Keratinocyte (primary cell): ENCODE results near the gene CREB5. TPM values are rescaled to one million over a fixed set of nuclear protein-coding genes. Genes with fewer than 3 reads are reported as not detected.

ENCODE experiments used
- DNase-seq: peaks from one replicate; pipeline ENCODE4 v3.0.0-alpha.2; 2011; ENCODE audit warnings: low read depth, missing footprints, low spot score
- FAIRE-seq: peaks from 2 replicates; lab custom pipeline; 2011; peaks lifted over from hg19 to GRCh38; lab: Jason Lieb, UNC
- H2AFZ ChIP-seq: 2 replicates; pipeline ENCODE4 v1.6.0; 2012; ENCODE audit warnings: low read length, control low read depth, inconsistent platforms; ENCODE audit not compliant: control insufficient read depth
- H3K27ac ChIP-seq: 2 replicates; pipeline ENCODE4 v1.5.1; 2011; ENCODE audit warnings: low read length; ENCODE audit not compliant: control insufficient read depth, insufficient read depth
- H3K27me3 ChIP-seq: 3 replicates; pipeline ENCODE4 v1.6.0; 2011; ENCODE audit warnings: low read length; ENCODE audit not compliant: control insufficient read depth, insufficient read depth; ENCODE audit errors: extremely low read depth
- H3K36me3 ChIP-seq, 2 experiments: 2 replicates in 1 of 2; 3 replicates in 1 of 2; pipeline ENCODE4 v1.5.1; 2011; ENCODE audit warnings: low read length in 2 of 2, mild to moderate bottlenecking in 1 of 2; ENCODE audit not compliant: control insufficient read depth in 2 of 2, insufficient read depth in 2 of 2; ENCODE audit errors: extremely low read depth in 1 of 2
- H3K4me1 ChIP-seq: 3 replicates; pipeline ENCODE4 v1.5.1; 2011; ENCODE audit warnings: low read length; ENCODE audit not compliant: control insufficient read depth, insufficient read depth; ENCODE audit errors: extremely low read depth
- H3K4me2 ChIP-seq: 3 replicates; pipeline ENCODE4 v1.6.0; 2011; ENCODE audit warnings: low read depth, low read length; ENCODE audit not compliant: control insufficient read depth, insufficient read depth; ENCODE audit errors: extremely low read depth
- H3K4me3 ChIP-seq, 3 experiments: fragments of 200-600 bp in 1 of 3; sonication (generic) in 1 of 3; 2 replicates in 2 of 3; 3 replicates in 1 of 3; pipeline ENCODE4 v1.5.1; 2011 to 2016; ENCODE audit warnings: low read length in 3 of 3, mild to moderate bottlenecking in 3 of 3, control low read depth in 2 of 3, inconsistent platforms in 1 of 3, low read depth in 1 of 3, mixed read lengths in 1 of 3, mixed run types in 1 of 3, moderate library complexity in 1 of 3; ENCODE audit not compliant: control insufficient read depth in 2 of 3, insufficient read depth in 2 of 3; ENCODE audit errors: extremely low read depth in 1 of 3
- H3K79me2 ChIP-seq: 2 replicates; pipeline ENCODE4 v1.6.0; 2012; ENCODE audit warnings: low read length; ENCODE audit not compliant: control insufficient read depth, insufficient read depth
- H3K9ac ChIP-seq: 3 replicates; pipeline ENCODE4 v1.6.0; 2011; ENCODE audit warnings: low read length; ENCODE audit not compliant: control insufficient read depth, insufficient read depth; ENCODE audit errors: extremely low read depth
- H3K9me1 ChIP-seq: 3 replicates; pipeline ENCODE4 v1.6.0; 2011; ENCODE audit warnings: low read length; ENCODE audit not compliant: control insufficient read depth, insufficient read depth; ENCODE audit errors: extremely low read depth
- H3K9me3 ChIP-seq: 2 replicates; pipeline ENCODE4 v1.5.1; 2012; ENCODE audit warnings: low read depth, low read length; ENCODE audit not compliant: control insufficient read depth
- H4K20me1 ChIP-seq: 3 replicates; pipeline ENCODE4 v1.6.0; 2011; ENCODE audit warnings: low read length; ENCODE audit not compliant: control insufficient read depth, insufficient read depth; ENCODE audit errors: extremely low read depth
- CTCF ChIP-seq, 3 experiments: IDR thresholded peaks in 1 of 3; conservative IDR thresholded peaks in 1 of 3; optimal IDR thresholded peaks in 1 of 3; 2 replicates in 2 of 3; 3 replicates in 1 of 3; pipeline versions ENCODE3 to v1.5.1; 2011; ENCODE audit warnings: low read length in 3 of 3, mild to moderate bottlenecking in 3 of 3, moderate library complexity in 2 of 3, control low read depth in 1 of 3, inconsistent platforms in 1 of 3; ENCODE audit not compliant: insufficient read depth in 2 of 3; ENCODE audit errors: extremely low read depth in 1 of 3
- EZH2 ChIP-seq: IDR thresholded peaks from one replicate; pipeline ENCODE4 v1.6.1; 2012; ENCODE audit warnings: inconsistent platforms, mild to moderate bottlenecking, low read length, moderate library complexity
- dilution Hi-C: fragments of 300-500 bp; cut with MboI; formaldehyde crosslinking; loops from one replicate; pipeline ENCODE4 v1.7.0; 2020; ENCODE audit warnings: low sequenced_read_pairs; ENCODE audit not compliant: extremely low pct_ligation_motif_present
- polyA plus RNA-seq, 5 experiments: library from polyadenylated mRNA; depleted of rRNA in 3 of 5; stranded (reverse) in 3 of 5; stranded (forward) in 1 of 5; unstranded in 1 of 5; fragments of >200 nt; gene quantifications; 1 replicate in 1 of 5; 2 replicates in 3 of 5; 3 replicates in 1 of 5; pipeline versions ENCODE4 v1.2.1 to v1.2.3, GENCODE V29; 2011 to 2012; ENCODE audit warnings: missing spikeins in 2 of 5, low read depth in 1 of 5, low replicate concordance in 1 of 5

The CREB5 gene
- polyA plus RNA-seq, 1 donor (not counting 4 experiments of a cell fraction or from before 2014, with no cell fraction given), result 7.9 TPM

- H3K4me1 ChIP-seq, result no peaks in the 10 kb centered on the region
- no peak for TF ChIP-seq CTCF (optimal IDR thresholded peaks at IDR 0.05 in 1 of 3, IDR thresholded peaks at IDR 0.05 in 1 of 3, conservative IDR thresholded peaks at IDR 0.05 in 1 of 3; ENCODE audit: extremely low read depth in 1 of 3, insufficient read depth in 2 of 3, low read length in 3 of 3)
- TF ChIP-seq EZH2, result no peak
- H3K27me3 ChIP-seq, result no peaks in the 10 kb centered on the region
- H3K9me3 ChIP-seq, result no peaks in the 10 kb centered on the region
- no peaks in the 10 kb centered on the region for H3K9me1 ChIP-seq
- no peak overlapping the region for H3K4me2 ChIP-seq
- dilution Hi-C loops, result no loop called here
- H3K27ac ChIP-seq, result no peak overlapping the region
- no peaks in the 10 kb centered on the region for H4K20me1 ChIP-seq
- H3K79me2 ChIP-seq, result no peaks in the 10 kb centered on the region
- no peak overlapping the region for H2AFZ ChIP-seq
- FAIRE-seq (no peak), DNase-seq (no peak)
- H3K9ac ChIP-seq, result no peak overlapping the region
- H3K36me3 ChIP-seq, result no peaks in the 10 kb centered on the region
- H3K4me3 ChIP-seq, result no peak overlapping the region
Observed at GRCh38 chr7:28874001-28874400, 461.7 kb downstream of the CREB5 start.

Other genes starting within 250 kb of the CREB5 start
- 1.3 to 2.5 TPM (median 1.7 TPM) in 3 replicates for gene JAZF1, start 231.7 kb upstream of the CREB5 start, polyA plus RNA-seq